IMR-90 (cell line): ENCODE measurements around the gene SLC44A5. TPM values are rescaled to one million over a fixed set of nuclear protein-coding genes. Genes with fewer than 3 reads are reported as not detected.

Experiments
- ATAC-seq: fragments of 200-7000 bp; cut with Tn5 transposase; 2 replicates; pipeline ENCODE4 v1.9.1; 2020; ENCODE audit warnings: low read depth, mild to moderate bottlenecking, moderate library complexity
- BruUV-seq: library from RNA; stranded (reverse); fragments of 400-500 nt; replicated peaks from 2 replicates; lab custom pipeline; 2021; lab: Mats Ljungman, UMichigan
- CTCF ChIA-PET: fragments of 300-600 bp; formaldehyde crosslinking; extraction: SDS; loops from one replicate; lab custom pipeline; 2021; ENCODE audit warnings: antibody characterized with exemption; lab: Yijun Ruan, JAX
- POLR2A ChIA-PET: fragments of 300-600 bp; sonication (Branson Sonifier 250); formaldehyde crosslinking; loops from one replicate; lab custom pipeline; 2022; ENCODE audit warnings: antibody characterized with exemption; ENCODE audit not compliant: unreplicated experiment; lab: Charles Lee
- DNase-seq: peaks from one replicate; pipeline ENCODE4 v3.0.0; 2013
- H2AFZ ChIP-seq: replicated peaks from 2 replicates; pipeline ENCODE3; 2013; ENCODE audit warnings: low read length, mild to moderate bottlenecking; ENCODE audit not compliant: poor library complexity
- H2AK5ac ChIP-seq: 2 replicates; pipeline ENCODE4 v1.6.1; 2013; ENCODE audit warnings: low read depth, low read length, inconsistent platforms
- H2AK9ac ChIP-seq: replicated peaks from 2 replicates; pipeline ENCODE3; 2013; ENCODE audit warnings: mild to moderate bottlenecking, low read depth, low read length, moderate library complexity; ENCODE audit not compliant: poor library complexity
- H2BK120ac ChIP-seq: 2 replicates; pipeline ENCODE4 v1.6.1; 2013; ENCODE audit warnings: low read depth, low read length, inconsistent platforms
- H2BK15ac ChIP-seq: 3 replicates; pipeline ENCODE4 v1.6.1; 2013; ENCODE audit warnings: low read depth, low read length, inconsistent platforms
- H2BK20ac ChIP-seq: 2 replicates; pipeline ENCODE4 v1.6.1; 2013; ENCODE audit warnings: low read depth, mild to moderate bottlenecking, inconsistent platforms, low read length, moderate library complexity
- H2BK5ac ChIP-seq: 2 replicates; pipeline ENCODE4 v1.6.1; 2013; ENCODE audit warnings: mild to moderate bottlenecking, low read depth, low read length, inconsistent platforms; ENCODE audit not compliant: poor library complexity, severe bottlenecking
- H3K14ac ChIP-seq: replicated peaks from 2 replicates; pipeline ENCODE4 v1.6.1; 2013; ENCODE audit warnings: low read depth, low read length, inconsistent platforms
- H3K18ac ChIP-seq: 2 replicates; pipeline ENCODE4 v1.6.1; 2013; ENCODE audit warnings: low read depth, low read length, control low read depth
- H3K23ac ChIP-seq: 2 replicates; pipeline ENCODE4 v1.6.1; 2013; ENCODE audit warnings: low read depth, low read length, inconsistent platforms
- H3K27ac ChIP-seq: 2 replicates; pipeline ENCODE4 v1.5.1; 2013; ENCODE audit warnings: mild to moderate bottlenecking, control low read depth, low read length; ENCODE audit not compliant: insufficient read depth
- H3K27me3 ChIP-seq: 2 replicates; pipeline ENCODE4 v1.6.1; 2013; ENCODE audit warnings: low read length; ENCODE audit not compliant: control insufficient read depth, insufficient read depth
- H3K36me3 ChIP-seq: 2 replicates; pipeline ENCODE4 v1.6.1; 2013; ENCODE audit warnings: low read length, mixed read lengths; ENCODE audit not compliant: control insufficient read depth, insufficient read depth
- H3K4ac ChIP-seq: 2 replicates; pipeline ENCODE4 v1.6.1; 2013; ENCODE audit warnings: low read depth, low read length, inconsistent platforms
- H3K4me1 ChIP-seq: 2 replicates; pipeline ENCODE4 v1.6.1; 2013; ENCODE audit warnings: low read length, mixed read lengths; ENCODE audit not compliant: control insufficient read depth, insufficient read depth
- H3K4me2 ChIP-seq: 2 replicates; pipeline ENCODE4 v1.6.1; 2013; ENCODE audit warnings: low read depth, mild to moderate bottlenecking, control low read depth, low read length, moderate library complexity
- H3K4me3 ChIP-seq: 2 replicates; pipeline ENCODE4 v1.5.1; 2013; ENCODE audit warnings: low read depth, mild to moderate bottlenecking, control low read depth, low read length, moderate library complexity; ENCODE audit not compliant: insufficient read depth
- H3K56ac ChIP-seq: 2 replicates; pipeline ENCODE4 v1.6.1; 2013; ENCODE audit warnings: low read length, inconsistent platforms; ENCODE audit not compliant: insufficient read depth; ENCODE audit errors: extremely low read depth
- H3K79me1 ChIP-seq, 2 experiments: 2 replicates each; pipeline ENCODE4 v1.6.1; 2013; ENCODE audit warnings: low read length in 2 of 2, inconsistent platforms in 1 of 2, low read depth in 1 of 2
- H3K9ac ChIP-seq: 2 replicates; pipeline ENCODE4 v1.6.1; 2013; ENCODE audit warnings: low read depth, low read length, control low read depth
- H3K9me1 ChIP-seq: 2 replicates; pipeline ENCODE4 v1.6.1; 2013; ENCODE audit warnings: low read length, inconsistent platforms; ENCODE audit not compliant: insufficient read depth
- H3K9me3 ChIP-seq: 2 replicates; pipeline ENCODE4 v1.6.1; 2013; ENCODE audit warnings: low read length; ENCODE audit not compliant: control insufficient read depth, insufficient read depth
- H4K20me1 ChIP-seq: 2 replicates; pipeline ENCODE4 v1.6.1; 2013; ENCODE audit warnings: low read length, inconsistent platforms; ENCODE audit not compliant: insufficient read depth
- H4K5ac ChIP-seq: 2 replicates; pipeline ENCODE4 v1.6.1; 2013; ENCODE audit warnings: mild to moderate bottlenecking, low read depth, low read length, control low read depth
- H4K8ac ChIP-seq, 2 experiments: 2 replicates each; pipeline ENCODE4 v1.6.1; 2013; ENCODE audit warnings: low read depth in 2 of 2, low read length in 2 of 2, control low read depth in 1 of 2, inconsistent platforms in 1 of 2
- H4K91ac ChIP-seq: 2 replicates; pipeline ENCODE4 v1.6.1; 2013; ENCODE audit warnings: low read depth, low read length, inconsistent platforms; ENCODE audit not compliant: insufficient read depth
- BHLHE40 ChIP-seq: fragments of 150-350 bp; IDR thresholded peaks from 2 replicates; pipeline ENCODE4 v1.6.1; 2016; ENCODE audit warnings: mild to moderate bottlenecking, low read depth, low read length
- CEBPB ChIP-seq: IDR thresholded peaks from 2 replicates; pipeline ENCODE4 v1.6.1; 2012; ENCODE audit warnings: low read depth, low read length, improper control_type of control experiment
- CHD1 ChIP-seq: IDR thresholded peaks from 2 replicates; pipeline ENCODE4 v1.6.1; 2012; ENCODE audit warnings: low read depth, low read length, improper control_type of control experiment
- CTCF ChIP-seq: conservative IDR thresholded peaks from 2 replicates; pipeline ENCODE4 v1.5.1; 2012; ENCODE audit warnings: mild to moderate bottlenecking, low read depth, low read length, improper control_type of control experiment
- ELK1 ChIP-seq: fragments of 150-350 bp; IDR thresholded peaks from 2 replicates; pipeline ENCODE4 v1.6.1; 2016; ENCODE audit warnings: low read depth, mild to moderate bottlenecking, low read length, moderate library complexity, borderline replicate concordance
- FOS ChIP-seq: fragments of 150-350 bp; IDR thresholded peaks from 2 replicates; pipeline ENCODE4 v1.6.1; 2016; ENCODE audit warnings: low read depth, low read length
- MAFK ChIP-seq: IDR thresholded peaks from 2 replicates; pipeline ENCODE4 v1.6.1; 2012; ENCODE audit warnings: low read depth, low read length, improper control_type of control experiment
- MAZ ChIP-seq: IDR thresholded peaks from 2 replicates; pipeline ENCODE4 v1.6.1; 2012; ENCODE audit warnings: low read depth, mild to moderate bottlenecking, low read length, improper control_type of control experiment, moderate library complexity, borderline replicate concordance
- MXI1 ChIP-seq: IDR thresholded peaks from 2 replicates; pipeline ENCODE4 v1.6.1; 2012; ENCODE audit warnings: low read depth, mild to moderate bottlenecking, low read length, moderate library complexity, borderline replicate concordance
- NFE2L2 ChIP-seq: fragments of 150-350 bp; IDR thresholded peaks from 2 replicates; pipeline ENCODE4 v1.6.1; 2016; ENCODE audit warnings: low read depth, mild to moderate bottlenecking, low read length
- POLR2A ChIP-seq: IDR thresholded peaks from 2 replicates; pipeline ENCODE4 v1.6.1; 2012; ENCODE audit warnings: mild to moderate bottlenecking, low read depth, low read length
- RAD21 ChIP-seq: IDR thresholded peaks from 2 replicates; pipeline ENCODE4 v1.6.1; 2012; ENCODE audit warnings: low read length, improper control_type of control experiment
- RCOR1 ChIP-seq: IDR thresholded peaks from 2 replicates; pipeline ENCODE4 v1.6.1; 2012; ENCODE audit warnings: mild to moderate bottlenecking, low read length, improper control_type of control experiment; ENCODE audit not compliant: insufficient replicate concordance
- RFX5 ChIP-seq: IDR thresholded peaks from 2 replicates; pipeline ENCODE4 v1.8.0; 2012; ENCODE audit warnings: low read depth, mild to moderate bottlenecking, low read length, moderate library complexity
- SMC3 ChIP-seq: fragments of 150-350 bp; IDR thresholded peaks from 2 replicates; pipeline ENCODE4 v1.6.1; 2016; ENCODE audit warnings: low read depth, mild to moderate bottlenecking, antibody characterized with exemption, low read length, moderate library complexity
- USF2 ChIP-seq: fragments of 150-350 bp; IDR thresholded peaks from 2 replicates; pipeline ENCODE4 v1.6.1; 2017; ENCODE audit warnings: mild to moderate bottlenecking, antibody characterized with exemption, low read length, low read depth
- WGBS, 2 experiments: methylation state at CpG; one replicate each; pipeline versions ENCODE4 v1.1.5 to v1.1.7; 2013; ENCODE audit warnings: missing lambda C conversion rate in 2 of 2; ENCODE audit not compliant: insufficient read length in 1 of 2; ENCODE audit errors: extremely low coverage in 2 of 2; 5-methylcytosine and 5-hydroxymethylcytosine counted together
- dilution Hi-C: fragments of 300-500 bp; cut with HindIII; formaldehyde crosslinking; loops from one replicate; pipeline ENCODE4 v1.14.3; 2018; ENCODE audit warnings: low sequenced_read_pairs; ENCODE audit not compliant: unreplicated experiment
- in situ Hi-C: fragments of 300-500 bp; cut with MboI; formaldehyde crosslinking; loops from 3 replicates; pipeline ENCODE4 v1.14.3; 2019; ENCODE audit warnings: low sequenced_read_pairs, inconsistent platforms, mixed read lengths
- intact Hi-C: fragments of 100-400 bp; cut with micrococcal nuclease; formaldehyde crosslinking; loops from 2 replicates; pipeline ENCODE4 v1.10.0; 2022
- polyA plus RNA-seq, 3 experiments: library from polyadenylated mRNA; depleted of rRNA; stranded (reverse); fragments of >200 nt; gene quantifications; 2 replicates each; pipeline ENCODE4 v1.2.3, GENCODE V29; 2012; ENCODE audit warnings: low replicate concordance in 1 of 3
- total RNA-seq: library from RNA; depleted of rRNA; stranded (reverse); fragments of >200 nt; gene quantifications from 2 replicates; pipeline ENCODE4 v1.2.3, GENCODE V29; 2012

SLC44A5 gene
- total and polyA plus RNA-seq, 2 of the 4 experiments (the other 2 are of a cell fraction), result under 0.01 TPM; not detected in 1

DNA sequence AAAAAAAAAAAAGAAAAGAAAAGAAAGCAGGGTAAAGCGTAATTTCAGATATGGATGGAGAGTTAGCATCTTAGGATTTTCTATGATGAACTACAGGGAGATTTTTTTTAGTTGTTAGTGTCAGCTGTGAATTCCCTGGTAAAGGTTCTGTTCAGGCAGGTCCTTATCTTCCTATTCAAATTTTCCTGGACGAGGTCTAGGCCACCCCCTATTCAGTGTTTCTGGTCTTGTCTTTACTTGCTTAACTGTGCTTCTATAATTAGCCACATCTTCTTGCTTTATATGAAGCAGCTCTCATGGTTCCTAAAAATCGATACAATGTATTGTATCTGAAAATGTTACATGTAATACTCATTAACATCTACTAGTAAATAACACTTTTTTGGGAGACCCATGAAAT is 318.9 kb downstream of the SLC44A5 start:
- H4K8ac ChIP-seq, result no peak overlapping the region
- no peak overlapping the region for H3K9ac ChIP-seq
- H3K9me1 ChIP-seq, result no peaks in the 10 kb centered on the region
- no peak overlapping the region for H2BK120ac ChIP-seq
- H3K23ac ChIP-seq, result no peak overlapping the region
- H4K20me1 ChIP-seq, result no peaks in the 10 kb centered on the region
- no peak overlapping the region for H3K4me2 ChIP-seq
- POLR2A ChIA-PET, result no interaction called here
- CTCF ChIA-PET, result no interaction called here
- no CpG with 5 or more reads among the region's 3 CpGs for WGBS, 2 experiments
- no peak overlapping the region for H3K56ac ChIP-seq
- no peak overlapping the region for H2BK15ac ChIP-seq
- TF ChIP-seq SMC3, result no peak
- no peak for TF ChIP-seq CTCF
- TF ChIP-seq ELK1, result no peak
- no peak for TF ChIP-seq POLR2A
- no peak for TF ChIP-seq RAD21
- TF ChIP-seq MXI1, result no peak
- no peak for TF ChIP-seq USF2
- no peak for TF ChIP-seq BHLHE40
- TF ChIP-seq RFX5, result no peak
- no peak for TF ChIP-seq RCOR1
- no peak for TF ChIP-seq MAFK
- no peak for TF ChIP-seq NFE2L2
- no peak for TF ChIP-seq MAZ
- TF ChIP-seq CEBPB, result no peak
- TF ChIP-seq CHD1, result no peak
- TF ChIP-seq FOS, result no peak
- dilution Hi-C loops (no loop called here), in situ Hi-C loops (no loop called here), intact Hi-C loops (no loop called here)
- H4K5ac ChIP-seq, result no peak overlapping the region
- no peak overlapping the region for H2AK5ac ChIP-seq
- no peak overlapping the region for H2BK5ac ChIP-seq
- peaks cover 13% of the 10 kb centered on the region for H3K9me3 ChIP-seq
- H3K27ac ChIP-seq, result no peak overlapping the region
- H3K36me3 ChIP-seq, result no peaks in the 10 kb centered on the region
- H4K91ac ChIP-seq, result no peak overlapping the region
- H3K4me1 ChIP-seq, result no peaks in the 10 kb centered on the region
- H2AK9ac ChIP-seq, result no peak overlapping the region
- H2AFZ ChIP-seq, result no peak overlapping the region
- ATAC-seq, result no peak
- no peak overlapping the region for H3K14ac ChIP-seq
- no peaks in the 10 kb centered on the region for H3K27me3 ChIP-seq
- H3K4ac ChIP-seq, result no peak overlapping the region
- no peak overlapping the region for H3K18ac ChIP-seq
- no peak overlapping the region for H2BK20ac ChIP-seq
- BruUV-seq, result no TSS peak
- DNase-seq, result no peak
- no peaks in the 10 kb centered on the region for H3K79me1 ChIP-seq
- H3K4me3 ChIP-seq, result no peak overlapping the region
